GM19025 (cell line): ENCODE data around the gene KIF2A.

ENCODE experiments used
- ATAC-seq: cut with Tn5 transposase; IDR thresholded peaks from one replicate; pipeline ENCODE4 v1.9.1; 2021; ENCODE audit warnings: mild to moderate bottlenecking, low read depth, moderate library complexity; ENCODE audit not compliant: unreplicated experiment

Gene KIF2A

GRCh38 chr5:62327138-62328053, 21.4 kb downstream of the KIF2A start:
- no peak for ATAC-seq

GRCh38 chr5:62328772-62329491, 22.9 kb downstream of the KIF2A start:
- ATAC-seq, result no peak

- ATAC-seq, result no peak
Measured at GRCh38 chr5:62330302-62330701, 24.3 kb downstream of the KIF2A start.

- ATAC-seq, result no peak
Measured at GRCh38 chr5:62331921-62332320, 25.9 kb downstream of the KIF2A start.

- ATAC-seq, result no peak
Measured at GRCh38 chr5:62333250-62333794, 27.3 kb downstream of the KIF2A start.

GRCh38 chr5:62334082-62334481, 28.1 kb downstream of the KIF2A start:
- ATAC-seq, result no peak

GRCh38 chr5:62340392-62340791, 34.4 kb downstream of the KIF2A start:
- no peak for ATAC-seq

GRCh38 chr5:62340979-62341378, 35.0 kb downstream of the KIF2A start:
- ATAC-seq, result no peak

GRCh38 chr5:62341783-62342475, 35.9 kb downstream of the KIF2A start:
- ATAC-seq, result peak; percentile 73

GRCh38 chr5:62342476-62342837, 36.5 kb downstream of the KIF2A start:
- ATAC-seq, result peak; percentile 42

- no peak for ATAC-seq
Measured at GRCh38 chr5:62343428-62343827, 37.4 kb downstream of the KIF2A start.

GRCh38 chr5:62346748-62347147, 40.7 kb downstream of the KIF2A start:
- no peak for ATAC-seq

- no peak for ATAC-seq
Measured at GRCh38 chr5:62347928-62348327, 41.9 kb downstream of the KIF2A start.

GRCh38 chr5:62348723-62349481, 42.9 kb downstream of the KIF2A start:
- ATAC-seq, result no peak

- ATAC-seq, result no peak
Measured at GRCh38 chr5:62354028-62354874, 48.2 kb downstream of the KIF2A start.

GRCh38 chr5:62362701-62363100, 56.7 kb downstream of the KIF2A start:
- no peak for ATAC-seq

GRCh38 chr5:62369039-62369438, 63.0 kb downstream of the KIF2A start:
- no peak for ATAC-seq

GRCh38 chr5:62371409-62371808, 65.4 kb downstream of the KIF2A start:
- ATAC-seq, result no peak

GRCh38 chr5:62372600-62372999, 66.6 kb downstream of the KIF2A start:
- no peak for ATAC-seq
